HG02885 (cell line): ENCODE data around the gene DNAJB4.
"Not testable (repeated sequence)": the region's sequence is repeated elsewhere in the genome, so short reads cannot be mapped to it uniquely, and the experiment has no call there.

ENCODE experiments used
- ATAC-seq: cut with Tn5 transposase; IDR thresholded peaks from one replicate; pipeline ENCODE4 v1.9.1; 2021; ENCODE audit warnings: mild to moderate bottlenecking; ENCODE audit not compliant: unreplicated experiment, poor library complexity

Gene DNAJB4

GRCh38 chr1:78058670-78059069 is 53.9 kb downstream of the DNAJB4 start:
- ATAC-seq = no peak

GRCh38 chr1:78060857-78061563 is 56.3 kb downstream of the DNAJB4 start:
- ATAC-seq = peak; percentile 96

GRCh38 chr1:78061825-78062523 is 57.2 kb downstream of the DNAJB4 start:
- no peak for ATAC-seq

GRCh38 chr1:78064886-78065285 is 60.1 kb downstream of the DNAJB4 start:
- not testable (repeated sequence) for ATAC-seq
